Stromal cell of bone marrow (primary cell): ENCODE data around the gene MAGED4.
"Not testable (repeated sequence)": the region's sequence is repeated elsewhere in the genome, so short reads cannot be mapped to it uniquely, and the experiment has no call there.

Experiments
- DNase-seq: peaks from one replicate; pipeline ENCODE4 v3.0.0-alpha.2; 2012; ENCODE audit warnings: low read depth

MAGED4 gene, protein sequence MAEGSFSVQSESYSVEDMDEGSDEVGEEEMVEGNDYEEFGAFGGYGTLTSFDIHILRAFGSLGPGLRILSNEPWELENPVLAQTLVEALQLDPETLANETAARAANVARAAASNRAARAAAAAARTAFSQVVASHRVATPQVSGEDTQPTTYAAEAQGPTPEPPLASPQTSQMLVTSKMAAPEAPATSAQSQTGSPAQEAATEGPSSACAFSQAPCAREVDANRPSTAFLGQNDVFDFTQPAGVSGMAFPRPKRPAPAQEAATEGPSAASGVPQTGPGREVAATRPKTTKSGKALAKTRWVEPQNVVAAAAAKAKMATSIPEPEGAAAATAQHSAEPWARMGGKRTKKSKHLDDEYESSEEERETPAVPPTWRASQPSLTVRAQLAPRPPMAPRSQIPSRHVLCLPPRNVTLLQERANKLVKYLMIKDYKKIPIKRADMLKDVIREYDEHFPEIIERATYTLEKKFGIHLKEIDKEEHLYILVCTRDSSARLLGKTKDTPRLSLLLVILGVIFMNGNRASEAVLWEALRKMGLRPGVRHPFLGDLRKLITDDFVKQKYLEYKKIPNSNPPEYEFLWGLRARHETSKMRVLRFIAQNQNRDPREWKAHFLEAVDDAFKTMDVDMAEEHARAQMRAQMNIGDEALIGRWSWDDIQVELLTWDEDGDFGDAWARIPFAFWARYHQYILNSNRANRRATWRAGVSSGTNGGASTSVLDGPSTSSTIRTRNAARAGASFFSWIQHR

DNA sequence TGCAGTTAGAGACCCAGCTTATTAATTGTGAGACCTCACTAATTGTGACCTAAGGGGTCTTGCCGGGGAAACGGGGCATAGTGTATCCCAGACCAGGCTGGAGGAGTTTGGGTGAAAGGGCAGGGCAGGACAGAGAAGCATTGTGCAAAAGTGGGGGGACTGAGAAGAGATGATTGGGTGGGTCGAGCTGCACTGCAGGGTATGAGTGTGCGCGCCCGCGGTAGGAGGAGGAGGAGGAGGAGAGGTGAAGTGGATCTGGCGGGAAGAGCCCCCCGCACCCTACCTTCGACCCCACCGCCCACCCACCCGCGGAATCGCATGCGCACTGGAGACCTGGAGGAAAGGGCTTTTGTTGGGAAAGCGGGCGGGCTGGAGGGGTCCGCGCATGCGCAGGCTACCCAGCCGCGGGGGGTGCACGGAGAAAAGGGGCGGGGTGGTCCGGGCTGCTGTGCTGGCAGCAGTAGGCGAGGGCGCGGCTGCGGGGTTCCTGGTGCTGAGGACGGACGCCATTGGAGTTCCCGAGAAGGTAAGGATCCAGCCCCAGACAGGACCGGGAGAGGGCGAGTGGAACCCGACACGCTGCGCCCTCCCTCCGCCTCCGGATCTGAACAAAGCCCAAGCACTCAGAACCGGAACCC lies at the start of gene MAGED4:
MAGED4 (plus strand) TSS at position 449 of the 638 bp plus-strand sequence. CDS start 1,035 bp downstream, outside the sequence.
- DNase-seq = not testable (repeated sequence)

DNA sequence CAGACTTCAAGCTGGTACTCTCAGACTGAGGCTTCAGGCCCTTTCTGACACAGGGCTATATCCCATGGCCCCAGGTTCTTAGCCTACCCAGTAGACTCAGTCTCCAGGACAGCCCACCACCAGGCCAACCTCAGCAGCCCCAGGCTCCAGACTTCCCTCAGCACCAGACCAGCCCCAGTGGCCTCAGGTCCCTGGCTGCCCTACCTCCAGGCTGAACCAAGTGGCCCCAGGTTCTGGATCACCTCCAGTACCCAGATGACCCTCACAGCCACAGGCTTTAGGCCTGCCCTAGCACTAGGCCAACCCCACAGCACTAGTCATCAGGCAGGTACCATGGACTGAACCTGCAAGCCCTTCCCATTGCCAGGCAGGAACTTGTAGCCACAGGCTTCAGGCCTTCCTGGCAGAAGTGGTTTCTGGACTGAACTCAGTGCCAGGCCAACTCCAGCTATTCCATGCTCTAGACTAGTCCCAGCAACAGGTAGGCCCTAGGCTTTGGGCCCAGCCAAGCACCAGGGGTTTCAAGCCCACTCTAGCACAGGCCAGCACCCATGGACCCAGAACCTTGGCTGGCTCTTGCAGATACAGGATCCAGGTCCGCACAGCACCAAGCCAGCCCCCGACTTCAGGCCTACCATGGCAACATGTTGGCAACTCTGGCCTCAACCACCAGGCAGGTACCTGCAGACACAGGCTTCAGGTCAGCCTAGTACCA lies 45.7 kb upstream of the MAGED4 start:
- no peak for DNase-seq

DNA sequence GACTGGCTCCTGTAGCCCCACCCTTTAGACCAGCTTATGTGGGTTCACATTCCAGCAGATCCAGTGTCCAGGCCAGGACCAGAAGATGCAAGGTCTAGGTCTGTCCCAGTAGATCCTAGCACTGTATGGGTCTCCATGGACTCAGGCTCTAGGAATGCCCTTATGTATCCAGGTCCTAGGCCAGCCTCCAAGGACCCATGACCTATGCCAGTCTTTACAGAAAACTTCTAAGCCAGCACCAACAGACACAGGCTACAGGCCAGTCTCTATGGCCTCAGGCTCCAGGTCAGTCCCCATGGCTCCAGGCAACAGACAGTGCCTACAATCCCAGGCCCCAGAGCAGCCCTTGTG lies 45.2 kb upstream of the MAGED4 start:
- no peak for DNase-seq

DNA sequence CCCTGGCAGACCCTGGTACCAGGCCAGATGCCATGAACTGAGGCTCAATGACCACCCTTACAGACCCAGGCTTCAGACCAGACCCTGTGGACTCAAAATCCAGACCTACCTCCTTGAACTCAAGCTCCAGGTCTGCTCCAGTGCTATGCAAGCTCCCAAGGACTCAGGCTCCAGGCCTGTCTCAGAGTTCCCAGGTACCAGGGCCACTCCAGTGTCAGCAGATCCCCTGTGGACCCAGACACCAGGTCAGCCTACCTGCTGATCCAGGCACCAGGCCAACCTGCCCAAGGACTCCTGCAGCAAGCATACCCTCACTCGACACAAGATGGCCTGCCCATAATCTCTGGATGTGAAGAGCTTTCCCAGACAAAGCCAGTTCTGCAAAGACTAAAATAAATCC lies 44.7 kb upstream of the MAGED4 start:
- DNase-seq = no peak

DNA sequence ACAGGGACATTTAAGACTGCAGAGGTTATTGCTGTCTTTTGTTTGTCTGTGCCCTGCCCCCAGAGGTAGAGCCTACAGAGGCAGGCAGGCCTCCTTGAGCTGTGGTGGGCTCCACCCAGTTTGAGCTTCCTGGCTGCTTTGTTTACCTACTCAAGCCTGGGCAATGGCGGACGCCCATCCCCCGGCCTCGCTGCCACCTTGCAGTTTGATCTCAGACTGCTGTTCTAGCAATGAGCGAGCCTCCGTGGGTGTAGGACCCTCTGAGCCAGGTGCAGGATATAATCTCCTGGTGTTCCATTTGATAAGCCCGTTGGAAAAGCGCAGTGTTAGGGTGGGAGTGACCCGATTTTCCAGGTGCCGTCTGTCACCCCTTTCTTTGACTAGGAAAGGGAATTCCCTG lies 34.0 kb upstream of the MAGED4 start:
- not testable (repeated sequence) for DNase-seq

DNA sequence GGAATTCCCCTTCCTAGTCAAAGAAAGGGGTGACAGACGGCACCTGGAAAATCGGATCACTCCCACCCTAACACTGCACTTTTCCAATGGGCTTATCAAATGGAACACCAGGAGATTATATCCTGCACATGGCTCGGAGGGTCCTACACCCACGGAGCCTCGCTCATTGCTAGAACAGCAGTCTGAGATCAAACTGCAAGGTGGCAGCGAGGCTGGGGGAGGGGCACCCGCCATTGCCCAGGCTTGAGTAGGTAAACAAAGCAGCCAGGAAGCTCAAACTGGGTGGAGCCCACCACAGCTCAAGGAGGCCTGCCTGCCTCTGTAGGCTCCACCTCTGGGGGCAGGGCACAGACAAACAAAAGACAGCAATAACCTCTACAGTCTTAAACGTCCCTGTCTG lies 24.5 kb upstream of the MAGED4 start:
- DNase-seq = not testable (repeated sequence)

DNA sequence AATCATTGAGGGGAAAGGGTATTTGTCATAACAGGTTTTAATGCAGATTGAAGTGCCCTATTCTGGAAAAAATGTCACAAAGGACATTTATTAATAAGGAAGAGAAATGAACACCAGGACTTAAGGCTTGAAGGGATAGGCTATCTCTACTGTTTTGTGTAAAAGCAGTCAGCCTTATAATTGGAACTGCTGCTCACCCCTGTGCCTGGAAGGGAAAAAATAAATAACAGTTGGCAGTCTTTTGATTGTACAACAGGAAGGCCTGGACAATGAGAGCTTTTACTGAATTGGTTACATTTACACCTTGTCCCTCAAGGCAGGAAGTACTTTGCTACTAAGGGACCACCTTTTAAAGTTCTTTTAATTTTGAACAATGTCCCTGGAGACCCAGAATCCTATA lies 17.8 kb upstream of the MAGED4 start:
- DNase-seq = no peak

DNA sequence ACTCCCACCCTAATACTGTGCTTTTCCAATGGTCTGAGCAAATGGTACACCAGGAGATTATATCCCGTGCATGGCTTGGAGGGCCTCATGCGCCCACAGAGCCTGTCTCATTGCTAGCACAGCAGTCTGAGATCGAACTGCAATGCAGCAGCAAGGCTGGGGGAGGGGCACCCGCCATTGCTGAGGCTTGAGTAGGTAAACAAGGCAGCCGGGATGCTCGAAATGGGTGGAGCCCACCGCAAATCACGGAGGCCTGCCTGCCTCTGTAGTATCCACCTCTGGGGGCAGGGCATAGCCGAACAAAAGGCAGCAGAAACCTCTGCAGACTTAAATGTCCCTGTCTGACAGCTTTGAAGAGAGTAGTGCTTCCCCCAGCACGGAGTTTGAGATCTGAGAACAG lies 13.6 kb upstream of the MAGED4 start:
- not testable (repeated sequence) for DNase-seq

DNA sequence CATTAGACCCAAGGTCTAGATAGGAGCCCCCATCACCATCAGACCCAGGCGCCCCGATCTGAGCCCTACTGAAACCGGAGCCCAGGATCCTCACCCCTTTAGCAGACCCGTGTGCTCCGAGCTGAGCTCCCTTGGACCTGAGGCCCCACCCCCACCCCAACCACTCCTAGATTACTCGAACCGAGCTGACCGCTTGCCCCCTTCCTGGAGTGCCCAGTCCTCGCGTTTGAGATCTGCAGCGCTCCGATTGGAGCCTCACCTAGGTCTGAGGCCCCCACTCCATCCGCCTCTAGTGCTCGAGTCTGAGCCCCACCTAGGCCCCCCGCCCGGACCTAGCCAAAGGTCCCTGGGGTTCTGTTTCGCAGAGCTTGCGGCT lies 378 bp downstream of the MAGED4 start:
- not testable (repeated sequence) for DNase-seq

DNA sequence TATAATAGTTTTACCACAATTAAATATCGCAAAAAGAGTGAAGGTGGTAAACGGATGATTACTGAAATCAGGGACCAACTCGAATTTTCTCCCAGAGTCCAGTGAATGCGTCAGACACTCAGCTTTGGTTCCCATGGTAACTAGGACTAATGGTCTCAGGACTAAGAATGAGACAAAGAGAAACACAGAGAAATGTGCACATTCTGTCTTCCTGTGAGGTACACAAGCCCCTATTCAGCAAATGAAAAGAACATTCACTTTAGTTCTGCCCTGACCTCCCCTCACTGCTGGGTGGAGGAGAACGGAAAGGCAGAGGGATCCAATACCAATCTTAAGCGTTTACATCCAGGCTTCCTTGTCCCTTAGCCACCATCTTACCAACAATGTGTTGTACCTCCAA lies 26.7 kb downstream of the MAGED4 start:
- not testable (repeated sequence) for DNase-seq

DNA sequence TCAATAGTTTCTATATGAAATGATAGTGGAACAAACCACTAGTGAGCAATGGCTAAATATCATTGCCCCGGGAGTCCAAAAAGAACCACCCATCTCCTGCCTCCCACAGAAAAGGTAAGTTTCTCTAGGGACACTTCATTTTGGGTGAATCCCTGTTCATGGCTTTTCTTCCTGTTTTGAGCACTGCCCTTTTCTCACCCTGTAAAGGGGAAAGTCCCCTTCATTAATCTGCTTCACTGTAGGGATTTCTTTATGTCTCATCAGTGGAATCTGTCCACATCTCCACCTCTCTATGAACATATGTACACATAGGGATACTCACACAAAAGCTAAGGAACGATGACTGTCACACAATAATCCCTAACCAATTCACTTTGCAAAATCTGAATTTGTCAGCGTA lies 28.6 kb downstream of the MAGED4 start:
- DNase-seq = no peak

DNA sequence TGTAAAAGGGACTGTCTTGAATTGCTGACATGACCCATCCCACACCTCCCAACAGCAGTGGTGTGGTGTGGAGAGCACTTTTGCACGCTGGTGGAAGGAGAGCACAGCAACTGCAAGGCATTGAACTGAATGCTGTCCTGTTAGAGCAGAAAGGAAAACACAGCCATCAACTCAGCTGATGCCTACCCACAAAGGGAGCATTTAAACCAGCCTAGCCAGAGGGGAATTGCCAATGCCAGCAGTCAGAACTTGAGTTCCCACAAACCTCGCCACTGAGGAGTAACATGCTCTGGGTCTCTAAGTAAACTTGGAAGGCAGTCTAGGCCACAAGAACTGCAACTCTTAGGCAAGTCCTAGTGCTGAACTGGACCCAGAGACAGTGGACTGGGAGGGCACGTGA lies 31.9 kb downstream of the MAGED4 start:
- DNase-seq = no peak

DNA sequence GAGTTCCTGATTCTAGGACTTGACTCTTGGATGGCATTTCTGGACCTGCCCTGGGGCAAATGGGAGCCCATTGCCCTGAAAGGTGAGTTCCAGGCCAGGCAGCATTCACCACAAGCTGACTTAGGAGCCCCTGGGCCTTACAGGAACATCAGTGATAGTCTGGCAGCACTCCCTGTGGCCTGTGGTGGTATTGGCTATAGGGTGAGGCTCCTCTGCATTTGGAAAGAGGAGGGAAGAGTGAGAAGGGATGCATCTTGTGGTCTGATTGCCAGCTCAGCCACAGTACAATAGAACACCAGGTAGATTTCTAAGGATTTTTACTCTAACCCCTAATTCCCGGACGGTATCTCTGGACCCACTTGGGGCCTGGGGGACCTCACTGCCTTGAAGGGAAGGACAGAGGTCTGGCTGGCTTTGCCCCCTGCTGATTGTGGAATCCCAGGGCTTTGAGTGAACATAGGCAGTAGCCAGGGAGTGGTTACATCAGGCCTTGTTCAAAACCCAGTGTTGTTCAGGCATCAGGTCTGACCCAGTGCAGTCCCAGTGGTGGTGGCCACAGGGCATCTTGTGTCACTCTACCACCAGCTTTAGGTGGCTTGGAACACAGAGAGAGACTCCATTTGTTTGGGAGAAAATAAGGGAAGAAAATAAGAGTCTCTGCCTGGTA lies 32.9 kb downstream of the MAGED4 start:
- DNase-seq = no peak

DNA sequence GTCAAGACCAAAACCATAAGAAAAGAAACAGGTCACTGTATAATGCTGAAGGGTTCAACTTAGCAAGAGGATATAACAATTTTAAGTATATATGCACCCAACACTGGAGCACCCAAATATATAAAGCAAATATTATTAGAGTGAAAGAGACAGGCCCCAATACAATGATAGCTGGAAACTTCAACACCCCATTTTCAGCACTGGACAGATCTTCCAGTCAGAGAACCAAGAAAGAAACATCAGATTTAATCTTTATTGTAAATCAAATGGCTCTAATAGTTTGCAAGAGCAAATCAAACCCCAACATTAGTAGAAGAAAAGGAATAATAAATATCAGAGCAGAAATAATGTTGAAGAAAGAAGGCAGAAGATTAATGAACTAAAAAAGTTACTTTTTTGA lies 36.2 kb downstream of the MAGED4 start:
- DNase-seq = no peak
